PFSK-1 (cell line): ENCODE results near the gene HOXA2.

Source experiments
- POLR2AphosphoS5 ChIP-seq: IDR thresholded peaks from 2 replicates; pipeline ENCODE4 v1.6.1; 2012; ENCODE audit warnings: low read depth, mild to moderate bottlenecking, control low read depth, low read length, moderate library complexity
- SIN3A ChIP-seq: IDR thresholded peaks from 2 replicates; pipeline ENCODE4 v1.6.1; 2012; ENCODE audit warnings: mild to moderate bottlenecking, low read length, moderate library complexity, borderline replicate concordance; ENCODE audit not compliant: insufficient read depth
- TF ChIP-seq, protein P1 (sequence below), 2 experiments: IDR thresholded peaks; 2 replicates each; pipeline versions ENCODE4 v1.6.1 to v1.8.0; 2011 to 2012; ENCODE audit warnings: low read depth in 2 of 2, low read length in 2 of 2, control low read depth in 1 of 2, inconsistent platforms in 1 of 2, mild to moderate bottlenecking in 1 of 2, moderate library complexity in 1 of 2; ENCODE audit not compliant: insufficient read depth in 1 of 2

GRCh38 chr7:27148756-27149641, 46.5 kb upstream of the HOXA2 start:
- TF ChIP-seq, protein P1, sequence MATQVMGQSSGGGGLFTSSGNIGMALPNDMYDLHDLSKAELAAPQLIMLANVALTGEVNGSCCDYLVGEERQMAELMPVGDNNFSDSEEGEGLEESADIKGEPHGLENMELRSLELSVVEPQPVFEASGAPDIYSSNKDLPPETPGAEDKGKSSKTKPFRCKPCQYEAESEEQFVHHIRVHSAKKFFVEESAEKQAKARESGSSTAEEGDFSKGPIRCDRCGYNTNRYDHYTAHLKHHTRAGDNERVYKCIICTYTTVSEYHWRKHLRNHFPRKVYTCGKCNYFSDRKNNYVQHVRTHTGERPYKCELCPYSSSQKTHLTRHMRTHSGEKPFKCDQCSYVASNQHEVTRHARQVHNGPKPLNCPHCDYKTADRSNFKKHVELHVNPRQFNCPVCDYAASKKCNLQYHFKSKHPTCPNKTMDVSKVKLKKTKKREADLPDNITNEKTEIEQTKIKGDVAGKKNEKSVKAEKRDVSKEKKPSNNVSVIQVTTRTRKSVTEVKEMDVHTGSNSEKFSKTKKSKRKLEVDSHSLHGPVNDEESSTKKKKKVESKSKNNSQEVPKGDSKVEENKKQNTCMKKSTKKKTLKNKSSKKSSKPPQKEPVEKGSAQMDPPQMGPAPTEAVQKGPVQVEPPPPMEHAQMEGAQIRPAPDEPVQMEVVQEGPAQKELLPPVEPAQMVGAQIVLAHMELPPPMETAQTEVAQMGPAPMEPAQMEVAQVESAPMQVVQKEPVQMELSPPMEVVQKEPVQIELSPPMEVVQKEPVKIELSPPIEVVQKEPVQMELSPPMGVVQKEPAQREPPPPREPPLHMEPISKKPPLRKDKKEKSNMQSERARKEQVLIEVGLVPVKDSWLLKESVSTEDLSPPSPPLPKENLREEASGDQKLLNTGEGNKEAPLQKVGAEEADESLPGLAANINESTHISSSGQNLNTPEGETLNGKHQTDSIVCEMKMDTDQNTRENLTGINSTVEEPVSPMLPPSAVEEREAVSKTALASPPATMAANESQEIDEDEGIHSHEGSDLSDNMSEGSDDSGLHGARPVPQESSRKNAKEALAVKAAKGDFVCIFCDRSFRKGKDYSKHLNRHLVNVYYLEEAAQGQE (IDR thresholded peaks at IDR 0.05; ENCODE audit: insufficient read depth in 1 of 2, low read depth in 2 of 2, low read length in 2 of 2), result no peak
- TF ChIP-seq SIN3A (no peak), POLR2AphosphoS5 (no peak)
